ENCODE measurements around the gene ANKS1A.

Gene ANKS1A

DNA sequence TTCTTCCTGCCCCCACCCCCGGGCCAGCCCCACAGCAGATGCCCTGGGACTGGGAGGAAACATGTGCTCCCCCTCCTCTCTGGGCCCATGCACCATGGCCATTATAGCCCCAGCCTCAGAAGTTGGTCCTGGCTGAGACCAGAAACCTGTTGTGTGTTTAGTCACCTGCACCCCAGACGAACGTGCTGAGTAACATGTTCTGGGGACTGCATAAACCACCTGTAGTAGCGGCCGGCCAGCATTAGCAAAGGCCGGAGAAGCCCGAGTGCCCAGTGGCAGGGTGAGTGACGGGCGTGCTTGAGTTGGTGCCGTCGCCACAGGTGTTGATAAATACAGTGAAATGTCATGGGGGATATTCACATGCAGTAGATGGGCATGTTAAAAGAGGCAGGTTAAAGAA, 178.2 kb downstream of the ANKS1A start:
- DNase-seq (ENCODE audit: low read depth in 2 of 2): no peak

DNA sequence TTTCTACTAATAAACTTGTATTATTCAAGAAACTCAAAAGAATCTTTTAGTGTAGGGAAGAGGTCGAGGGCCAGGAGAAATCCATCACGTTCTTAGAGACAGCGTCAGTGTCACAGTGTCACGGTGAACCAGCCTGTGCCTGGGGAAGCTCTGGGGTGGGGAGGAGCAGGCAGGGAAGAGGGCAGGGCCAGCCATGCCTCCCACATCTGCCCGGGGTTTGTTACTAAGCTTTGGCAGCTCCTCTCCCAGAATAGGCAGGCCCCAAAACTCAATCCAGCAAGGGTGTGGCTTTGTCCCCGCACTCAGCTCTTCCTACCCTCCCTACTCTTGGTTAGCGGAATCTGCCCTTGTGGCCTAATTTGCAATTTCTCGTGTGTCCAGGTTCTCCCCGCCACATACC, 179.2 kb downstream of the ANKS1A start:
- no peak for DNase-seq (ENCODE audit: low read depth in 2 of 2)

DNA sequence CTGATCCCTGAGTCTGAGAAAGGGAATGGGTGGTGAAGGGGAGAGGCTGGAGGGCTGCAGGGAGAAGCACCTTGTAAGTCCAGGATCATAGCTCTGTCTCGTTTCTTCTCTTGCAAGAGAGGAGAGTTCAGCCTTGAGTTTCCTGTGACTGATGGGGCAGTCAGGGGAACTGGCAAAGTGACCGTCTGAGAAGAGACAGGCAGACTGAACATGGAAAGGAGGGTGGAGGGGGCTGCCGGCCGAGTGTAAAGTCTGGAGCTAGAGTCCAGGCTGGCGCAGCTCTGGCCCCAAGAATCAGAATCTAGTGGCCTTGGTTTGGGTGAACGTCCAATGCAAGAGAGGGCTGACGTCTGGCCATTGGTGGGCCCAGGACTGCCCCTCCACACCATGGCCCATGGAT, 179.6 kb downstream of the ANKS1A start:
- no peak for DNase-seq (ENCODE audit: low read depth in 2 of 2)

DNA sequence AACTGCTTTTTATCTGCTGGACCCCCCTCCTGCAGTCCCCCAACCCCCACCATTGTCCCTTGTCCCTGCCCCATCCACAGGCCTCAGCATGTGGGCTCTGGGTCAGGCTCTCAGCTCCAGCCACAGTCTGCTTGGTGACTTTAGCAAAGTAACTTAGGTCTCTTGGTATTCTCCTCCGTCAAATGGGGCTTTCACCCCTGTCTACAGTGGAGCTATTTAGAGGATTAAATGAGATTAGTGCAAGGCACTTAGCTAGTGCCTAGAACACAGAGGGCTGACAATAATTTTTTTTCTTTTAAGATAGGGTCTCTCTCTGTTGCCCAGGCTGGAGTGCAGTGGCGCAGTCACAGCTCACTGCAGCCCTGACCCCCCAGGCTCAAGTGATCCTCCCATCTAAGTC, 180.2 kb downstream of the ANKS1A start:
- no peak for DNase-seq (ENCODE audit: low read depth in 2 of 2)

DNA sequence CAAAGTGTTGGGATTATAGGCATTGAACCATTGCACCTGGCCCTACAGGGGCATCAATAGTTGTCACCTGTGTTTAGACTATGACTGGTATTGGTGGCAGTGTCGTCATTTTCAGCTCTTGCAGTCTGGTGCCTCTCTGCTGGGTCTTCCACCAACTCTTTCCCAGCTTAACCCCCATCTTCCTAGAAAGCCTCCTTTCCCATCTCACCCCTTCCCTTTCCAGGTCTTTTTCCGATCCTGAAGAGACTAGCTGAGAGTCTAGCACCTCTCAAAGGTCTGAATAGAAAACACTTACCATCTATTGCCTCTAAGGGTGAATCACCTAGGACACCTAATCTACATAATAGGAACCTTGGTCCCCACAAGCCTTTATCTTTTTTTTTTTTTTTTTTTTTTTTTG, 181.1 kb downstream of the ANKS1A start:
- no peak for DNase-seq (ENCODE audit: low read depth in 2 of 2)

DNA sequence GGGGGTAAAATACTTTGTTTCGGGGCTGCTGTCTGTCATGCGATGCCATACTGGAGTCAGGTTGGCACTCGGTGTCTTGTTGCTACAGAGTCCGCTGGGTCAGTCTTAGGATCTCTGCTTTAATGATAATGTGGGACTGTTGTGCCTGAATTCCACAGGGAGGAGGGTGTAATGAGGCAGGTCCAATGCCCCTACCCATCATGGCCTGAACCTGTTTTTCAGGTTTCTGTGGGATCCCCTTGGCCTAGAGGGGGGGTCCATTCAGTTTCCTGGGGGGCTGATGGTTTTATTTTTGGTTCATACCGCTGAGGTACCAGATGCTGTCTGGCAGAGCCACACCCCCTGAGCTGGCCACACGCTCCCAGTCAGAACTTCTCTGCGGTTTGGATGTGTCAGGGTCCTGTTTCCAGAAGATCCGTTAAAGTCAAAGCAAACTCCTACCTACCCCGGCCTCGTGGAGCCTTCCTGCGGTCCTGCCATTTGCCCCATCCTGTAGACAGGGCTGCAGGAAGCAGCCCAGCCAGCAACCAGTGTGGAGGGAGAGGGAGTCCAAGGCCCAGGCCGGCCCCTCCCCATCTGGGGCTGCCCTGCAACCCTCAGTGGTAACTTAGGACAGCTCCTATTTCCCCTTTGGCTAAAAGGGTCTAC, 182.4 kb downstream of the ANKS1A start:
- no peak for DNase-seq (ENCODE audit: low read depth in 2 of 2)

DNA sequence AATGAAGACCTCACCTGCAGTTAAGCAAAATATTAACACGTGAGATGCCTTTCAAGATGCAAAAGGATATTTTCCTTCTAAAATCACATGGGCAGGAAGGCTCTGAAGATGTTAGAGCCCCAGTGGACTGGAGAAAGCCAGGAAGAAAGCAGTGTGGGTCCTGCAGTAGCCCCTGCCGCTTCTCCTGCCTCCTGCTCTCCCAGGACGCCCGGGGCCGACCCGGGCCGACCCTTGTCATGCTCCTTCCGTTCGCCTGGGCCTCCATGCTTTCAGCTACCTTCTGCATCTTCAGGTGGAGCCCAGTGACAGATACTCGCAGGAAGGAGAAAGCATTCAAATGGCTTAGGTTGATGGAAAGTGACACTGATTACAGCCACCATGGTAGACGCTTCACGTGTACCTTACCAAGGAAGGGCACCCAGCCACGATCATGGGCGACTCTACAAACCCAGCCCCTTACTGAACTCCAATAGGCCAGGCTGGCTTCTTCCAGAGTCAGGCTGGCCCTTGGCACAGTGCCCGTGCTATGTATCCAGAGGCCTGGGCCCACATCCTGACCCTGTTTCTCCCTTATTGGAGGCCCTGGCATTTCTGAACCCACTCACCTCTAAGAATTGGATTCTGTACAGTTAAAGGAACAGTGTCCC, 183.1 kb downstream of the ANKS1A start:
- DNase-seq (ENCODE audit: low read depth in 2 of 2): no peak

DNA sequence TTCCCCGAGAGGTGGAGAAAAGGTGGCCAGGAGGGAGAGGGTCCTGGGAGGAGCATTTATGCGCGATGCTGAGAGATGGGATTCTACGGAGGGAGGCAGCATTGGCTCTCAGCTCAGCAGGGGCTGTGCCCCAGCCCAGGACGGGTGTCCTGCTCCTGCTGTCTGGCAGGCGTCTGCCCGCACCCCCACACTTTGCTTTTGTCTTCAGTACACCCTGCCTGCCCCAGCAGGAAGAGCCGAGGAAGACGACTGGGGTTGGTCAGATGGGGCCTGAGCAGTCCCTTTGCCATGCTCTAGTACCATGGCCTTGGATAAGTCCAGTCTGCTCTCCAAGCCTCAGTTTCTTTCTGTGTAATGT, 183.6 kb downstream of the ANKS1A start:
- no peak for DNase-seq (ENCODE audit: low read depth in 2 of 2)

DNA sequence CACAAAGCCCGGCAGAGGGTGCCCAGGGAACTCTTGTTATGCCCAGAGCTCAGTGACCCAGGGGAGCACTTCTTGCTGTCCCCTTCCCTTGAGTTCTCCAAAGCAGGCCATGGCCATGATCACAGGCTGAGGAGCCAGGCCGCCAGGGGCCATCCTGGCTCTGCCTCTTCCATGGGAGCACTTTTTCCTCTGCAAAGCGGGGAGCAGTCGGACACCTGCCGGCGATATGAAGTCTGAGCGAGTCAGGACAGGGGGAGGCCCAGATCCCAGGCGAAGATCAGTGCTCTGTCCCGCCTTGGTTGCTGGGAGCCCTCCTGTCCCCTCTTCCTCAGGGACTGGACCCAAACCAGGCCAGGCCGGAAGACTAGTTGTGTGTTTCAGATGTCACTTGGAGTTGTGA, 184.2 kb downstream of the ANKS1A start:
- DNase-seq (ENCODE audit: low read depth in 2 of 2): no peak

DNA sequence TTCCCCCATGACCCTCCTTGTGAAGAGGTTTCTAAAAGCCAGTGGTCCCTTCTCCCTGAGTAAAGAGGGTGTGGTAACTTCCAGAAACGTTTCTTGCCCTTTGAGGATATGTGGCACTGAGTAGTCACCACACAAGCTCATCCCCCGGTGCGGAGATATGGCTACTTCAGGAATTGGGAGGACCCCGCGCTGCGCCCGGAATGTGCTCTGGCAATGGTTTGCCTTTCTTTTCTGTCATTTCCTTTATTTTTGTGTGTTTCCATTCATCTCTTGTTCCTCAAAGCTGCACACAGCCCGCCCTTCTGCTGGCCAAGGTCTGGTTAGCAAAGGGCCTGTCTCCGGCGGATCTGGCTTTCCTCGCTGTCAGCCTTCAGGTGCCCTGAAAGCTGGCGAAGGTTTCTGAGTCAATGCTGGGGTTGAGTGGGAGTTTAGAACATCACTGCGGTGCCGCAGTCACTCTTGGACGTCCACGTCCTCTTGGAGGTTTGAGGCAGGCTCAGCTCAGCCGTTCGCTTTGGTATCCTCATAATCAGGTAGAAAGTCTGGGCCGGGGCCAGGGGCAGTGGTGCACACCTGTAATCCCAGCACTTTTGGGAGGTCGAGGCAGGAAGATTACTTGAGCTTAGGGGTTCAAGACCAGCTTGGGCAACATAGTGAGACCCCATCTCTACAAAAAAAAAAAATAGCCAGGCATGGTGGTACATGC, 184.9 kb downstream of the ANKS1A start:
- no peak for DNase-seq (ENCODE audit: low read depth in 2 of 2)

DNA sequence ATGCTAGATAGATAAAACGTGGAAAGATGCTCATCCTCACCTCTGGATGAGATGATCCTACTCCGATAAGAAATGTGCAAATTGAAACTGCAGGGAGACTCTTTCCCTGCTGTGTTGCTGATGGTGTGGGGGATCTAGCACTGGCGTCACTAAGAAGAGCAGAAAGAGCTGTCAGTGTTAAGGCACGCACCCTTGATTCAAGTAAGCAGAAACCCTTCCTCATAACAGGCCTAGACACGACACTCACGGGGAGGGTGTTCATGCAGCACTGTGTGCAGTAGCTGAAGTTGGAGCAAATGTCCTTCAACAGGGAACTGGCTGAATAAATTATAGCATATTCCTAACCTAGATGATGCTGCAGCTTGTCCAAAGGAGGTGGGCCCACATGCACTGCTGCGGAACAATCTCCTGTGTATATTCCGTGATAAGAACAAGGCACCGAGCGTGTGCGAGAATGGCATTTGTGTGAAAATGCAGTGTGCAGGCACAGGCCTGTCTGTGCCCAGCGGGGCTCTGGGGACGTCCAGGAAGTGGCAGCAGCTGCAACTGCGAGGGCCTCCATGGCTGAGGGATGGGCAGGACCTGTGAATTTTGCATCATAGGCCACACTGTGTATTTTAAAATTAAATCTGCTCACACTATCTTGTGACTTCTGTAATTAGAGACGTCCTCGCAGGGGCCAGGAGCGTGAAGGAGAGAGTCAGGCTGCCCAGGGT, 188.1 kb downstream of the ANKS1A start:
- no peak for DNase-seq (ENCODE audit: low read depth in 2 of 2)

DNA sequence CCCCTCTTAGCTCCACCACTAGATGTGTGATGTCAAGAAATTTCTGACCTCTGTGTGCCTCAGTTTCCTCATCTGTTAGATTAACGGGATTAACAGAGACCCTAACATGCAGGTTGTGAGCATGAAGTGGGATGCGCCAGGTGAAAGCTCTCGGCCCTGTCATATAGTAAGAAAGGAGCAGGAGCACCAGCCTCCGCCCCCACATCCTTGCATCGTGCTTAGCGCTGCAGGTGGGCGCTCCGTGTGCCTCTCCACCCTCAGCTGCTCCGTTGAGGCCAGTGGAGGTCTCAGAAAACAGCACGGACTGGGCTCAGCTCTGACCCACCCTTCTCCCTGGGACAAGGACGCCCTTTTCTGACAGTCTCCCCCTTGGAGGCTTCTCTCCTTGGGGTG, 188.7 kb downstream of the ANKS1A start:
- DNase-seq (ENCODE audit: low read depth in 2 of 2): no peak

DNA sequence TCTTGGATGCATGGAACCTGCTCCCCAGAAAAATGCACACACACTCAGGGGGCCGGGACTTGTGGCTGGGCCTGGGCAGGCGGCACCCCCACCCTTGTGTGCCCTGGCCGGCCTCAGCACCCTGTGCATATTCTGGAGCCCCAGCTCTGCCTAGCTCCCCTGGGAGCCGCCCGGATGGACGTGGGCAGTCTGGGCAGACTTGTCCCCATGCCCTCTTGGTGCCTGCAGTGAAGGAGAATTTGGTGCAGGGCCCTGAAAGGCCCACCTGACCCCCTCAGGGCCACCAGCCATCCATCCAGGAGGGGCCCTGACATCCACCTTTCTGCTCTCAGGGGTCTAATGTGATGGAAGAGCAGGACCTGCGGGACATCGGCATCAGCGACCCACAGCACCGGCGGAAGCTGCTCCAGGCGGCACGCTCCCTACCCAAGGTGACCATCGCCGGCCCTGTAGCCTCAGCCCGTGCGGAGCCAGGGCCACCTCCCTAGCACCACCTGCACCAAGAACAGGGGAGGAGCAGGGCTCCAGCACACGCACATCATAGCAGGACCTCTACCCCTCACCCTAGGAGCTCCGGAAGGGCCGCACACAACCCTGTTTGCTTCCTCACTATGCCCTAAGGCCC, 189.3 kb downstream of the ANKS1A start:
- DNase-seq (ENCODE audit: low read depth in 2 of 2): no peak

DNA sequence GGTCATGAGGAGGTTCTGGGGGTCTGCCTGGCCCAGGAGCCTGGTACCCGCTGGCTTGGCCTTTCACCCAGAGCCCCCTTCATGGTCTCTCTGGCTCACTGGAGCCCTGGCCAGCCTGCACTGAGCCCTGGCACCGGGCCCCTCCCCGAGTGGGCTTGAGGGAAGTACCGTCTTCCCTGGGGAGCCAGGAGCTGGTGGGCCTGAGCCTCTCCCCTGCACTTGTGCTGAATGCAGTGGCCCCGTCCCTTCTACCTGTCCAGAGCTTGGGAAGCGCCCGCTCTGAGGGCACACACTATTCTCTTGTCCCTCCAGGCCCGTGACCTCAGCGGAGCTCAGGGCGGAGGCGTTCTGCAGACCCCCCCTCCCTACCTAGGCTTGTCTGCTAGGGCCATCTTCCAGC, 189.8 kb downstream of the ANKS1A start:
- no peak for DNase-seq (ENCODE audit: low read depth in 2 of 2)

DNA sequence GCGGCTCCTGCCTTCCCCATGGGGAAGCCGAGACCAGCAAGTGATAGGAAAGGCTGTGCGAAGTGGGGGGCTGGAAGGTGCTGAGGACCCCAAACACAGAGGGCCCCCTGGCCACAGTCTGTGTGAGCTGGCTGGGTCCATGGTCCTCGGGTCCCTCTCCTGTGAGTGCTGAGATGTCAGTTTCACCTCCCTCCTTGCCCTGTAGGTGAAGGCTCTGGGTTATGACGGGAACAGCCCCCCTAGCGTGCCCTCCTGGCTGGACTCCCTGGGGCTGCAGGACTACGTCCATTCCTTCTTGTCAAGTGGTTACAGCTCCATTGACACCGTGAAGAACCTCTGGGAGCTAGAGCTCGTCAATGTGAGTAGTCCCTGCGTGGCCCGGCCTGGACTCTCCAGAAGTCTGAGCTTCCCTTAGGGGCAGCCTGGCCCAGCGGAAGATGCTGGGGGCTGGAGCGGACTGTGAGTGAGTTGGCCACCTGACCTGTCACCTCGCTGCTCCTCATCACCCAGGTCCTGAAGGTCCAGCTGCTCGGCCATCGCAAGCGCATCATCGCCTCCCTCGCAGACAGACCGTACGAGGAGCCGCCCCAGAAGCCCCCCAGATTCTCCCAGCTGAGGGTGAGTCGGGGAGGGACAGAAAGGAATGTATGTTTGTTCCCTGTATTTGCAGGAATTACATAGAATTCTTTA, 190.4 kb downstream of the ANKS1A start:
- DNase-seq (ENCODE audit: low read depth in 2 of 2): no peak

DNA sequence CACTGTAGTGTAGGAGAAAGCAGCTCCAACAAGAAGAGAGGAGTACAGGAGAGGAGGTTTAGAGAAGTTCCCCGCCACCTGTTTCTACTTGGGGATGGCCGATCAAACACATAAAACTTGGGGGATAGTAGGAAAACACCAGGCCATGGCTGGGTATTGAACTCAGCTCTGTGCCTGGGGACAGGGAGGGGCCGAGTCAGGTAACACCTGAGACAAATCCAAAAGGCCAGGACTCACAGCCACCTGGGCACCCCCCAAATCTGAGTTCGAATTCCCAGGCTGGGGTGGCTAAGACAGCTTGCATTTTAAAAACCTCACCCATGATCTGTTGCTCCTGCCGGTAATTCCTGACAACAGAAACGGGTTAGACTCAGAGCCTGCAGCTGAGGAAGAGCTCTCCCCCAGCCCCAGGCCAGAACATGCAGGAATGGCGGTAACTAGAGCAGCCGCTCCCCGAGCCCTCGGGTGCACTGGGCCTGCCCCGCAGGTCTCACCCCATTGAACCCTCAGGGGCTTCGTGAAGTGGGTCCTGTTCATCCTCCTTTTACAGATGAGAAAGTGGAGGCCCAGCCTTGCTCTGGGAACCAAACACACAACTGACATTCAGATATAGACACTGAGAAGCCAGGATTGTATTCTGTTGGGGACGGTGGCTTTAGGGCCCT, 191.1 kb downstream of the ANKS1A start:
- DNase-seq (ENCODE audit: low read depth in 2 of 2): no peak

DNA sequence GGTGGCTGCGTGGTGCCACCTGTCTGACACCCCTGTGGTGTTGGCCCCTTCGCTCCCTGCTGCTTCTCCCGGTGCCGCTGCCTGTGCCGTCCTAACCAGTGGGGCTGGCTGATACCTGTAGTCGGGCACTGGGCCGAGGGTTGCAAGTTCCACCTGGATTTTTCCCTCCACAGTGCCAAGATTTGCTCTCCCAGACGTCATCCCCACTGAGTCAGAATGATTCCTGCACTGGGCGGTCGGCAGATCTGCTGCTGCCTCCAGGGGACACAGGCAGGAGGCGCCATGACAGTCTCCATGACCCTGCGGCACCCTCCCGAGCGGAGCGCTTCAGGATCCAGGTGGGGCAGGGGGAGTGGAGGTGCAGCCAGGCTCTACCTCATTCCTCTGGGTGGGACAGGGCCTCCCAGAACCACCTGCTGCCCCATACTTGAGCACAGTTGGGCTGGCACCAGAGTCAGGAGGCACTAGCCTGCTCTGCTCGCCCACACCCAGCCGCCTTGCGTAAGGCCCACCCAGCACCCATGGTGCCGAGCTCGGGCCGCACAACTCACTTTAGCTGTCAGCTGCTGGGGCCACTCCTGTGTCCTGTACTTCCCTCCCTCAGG, 191.9 kb downstream of the ANKS1A start:
- DNase-seq (ENCODE audit: low read depth in 2 of 2): no peak

DNA sequence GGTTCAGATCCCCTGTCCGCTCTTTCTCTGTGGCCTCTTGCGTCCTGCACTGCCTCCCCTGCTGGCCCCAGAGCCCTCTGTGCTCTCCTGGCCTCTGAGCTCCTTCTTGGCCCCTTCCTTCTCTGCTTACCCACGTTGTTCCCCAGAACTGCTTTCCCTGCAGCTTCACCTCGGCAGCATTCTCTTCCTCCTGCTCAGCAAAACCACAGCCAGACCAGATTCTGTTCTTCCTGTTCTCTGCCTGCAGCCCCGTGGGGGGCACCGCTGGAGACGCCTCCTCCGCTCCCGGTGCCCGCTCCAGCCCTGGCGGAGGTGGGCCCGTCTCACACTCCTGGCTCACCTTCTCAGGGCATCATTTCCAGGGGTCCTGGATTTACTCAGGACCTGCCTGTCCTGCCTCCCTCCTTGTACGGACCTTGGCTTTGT, 192.4 kb downstream of the ANKS1A start:
- DNase-seq (ENCODE audit: low read depth in 2 of 2): no peak

DNA sequence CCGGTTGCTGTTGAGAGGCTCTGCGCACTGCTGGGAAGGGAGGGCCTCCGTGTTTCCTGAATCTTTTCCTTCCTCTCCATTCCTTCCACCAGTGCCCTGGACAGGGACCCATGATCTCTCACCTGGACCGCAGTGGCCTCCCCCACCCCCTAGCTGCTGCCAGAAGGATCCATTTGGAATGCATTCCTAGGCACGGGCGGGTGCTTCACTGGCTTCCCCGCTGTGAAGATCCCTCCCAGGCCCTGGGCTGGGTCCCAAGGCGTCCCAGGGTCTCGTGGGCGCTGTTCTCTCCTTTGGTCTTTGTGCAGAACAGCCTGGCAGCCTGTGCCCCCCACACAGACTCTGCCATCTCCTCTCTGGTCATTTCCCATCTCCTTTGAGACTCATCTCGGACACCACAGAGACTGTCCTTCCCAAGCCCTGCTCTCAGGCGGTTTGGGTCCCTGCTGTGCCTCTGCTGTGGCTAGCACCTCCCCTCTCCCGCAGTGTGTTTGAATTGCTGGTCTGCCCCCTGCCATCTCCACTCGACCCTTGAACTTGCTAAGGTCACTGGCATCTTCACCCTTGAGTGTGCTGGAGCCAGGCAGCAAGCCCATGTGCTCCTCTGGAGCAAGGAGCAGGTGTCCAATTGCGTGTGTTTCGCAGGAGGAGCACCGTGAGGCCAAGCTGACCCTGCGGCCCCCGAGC, 193.1 kb downstream of the ANKS1A start:
- no peak for DNase-seq (ENCODE audit: low read depth in 2 of 2)

Measured in stimulated activated CD4-positive, alpha-beta T cell treated with anti-CD3 and anti-CD28 coated beads, Interleukin-1b, Interleukin-23, amount 100 ng/mL, for 4 hours (primary cell).